H1 (cell line): Measurements from ENCODE around the gene FMNL2. TPM values are rescaled to one million over a fixed set of nuclear protein-coding genes. Genes with fewer than 3 reads are reported as not detected.

Experiments
- ASH2L ChIP-seq: fragments of 200-600, 300-600 bp; sonication (generic); IDR thresholded peaks from one replicate; pipeline ENCODE4 v1.7.1; 2017; ENCODE audit warnings: low read length
- TAF1 ChIP-seq: IDR thresholded peaks from 2 replicates; pipeline ENCODE4 v1.6.1; 2011; ENCODE audit warnings: mild to moderate bottlenecking, low read depth, low read length
- polyA plus RNA-seq, 7 experiments: library from polyadenylated mRNA; depleted of rRNA in 3 of 7; stranded (reverse) in 5 of 7; unstranded in 2 of 7; fragments of >200 nt in 5 of 7; fragments of 200-250 nt in 2 of 7; gene quantifications; 1 replicate in 5 of 7; 2 replicates in 1 of 7; 4 replicates in 1 of 7; pipeline versions ENCODE4 v1.2.1 to v1.2.3, GENCODE V29; 2011 to 2013; ENCODE audit warnings: missing spikeins in 2 of 7, mixed read lengths in 2 of 7
- total RNA-seq: library from RNA; stranded (reverse); fragmentation: NEBNext Ultra II Directional; extraction: Animal tissue kit (Norgen Biotek cat#: 25700); gene quantifications from 2 replicates; pipeline ENCODE4 v1.2.1, GENCODE V29; 2021

The FMNL2 gene
- total and polyA plus RNA-seq, 2 of the 8 experiments (the other 6 are each of a cell fraction or from before 2014, with no cell fraction given): 15.5 to 45.1 TPM

GRCh38 chr2:152354069-152354755 lies 19.2 kb downstream of the FMNL2 start (continued):
- no peak for TF ChIP-seq TAF1
- TF ChIP-seq ASH2L: no peak
